Amygdala (tissue), 56 donors: Measurements from ENCODE around the gene CCT3.
"Not testable (repeated sequence)": the region's sequence is repeated elsewhere in the genome, so short reads cannot be mapped to it uniquely, and the experiment has no call there.

Source experiments
- DNase-seq, 56 donors: peaks; one replicate each; lab custom pipeline; 2025; lab: John Stamatoyannopoulos, UW

The CCT3 gene

DNA sequence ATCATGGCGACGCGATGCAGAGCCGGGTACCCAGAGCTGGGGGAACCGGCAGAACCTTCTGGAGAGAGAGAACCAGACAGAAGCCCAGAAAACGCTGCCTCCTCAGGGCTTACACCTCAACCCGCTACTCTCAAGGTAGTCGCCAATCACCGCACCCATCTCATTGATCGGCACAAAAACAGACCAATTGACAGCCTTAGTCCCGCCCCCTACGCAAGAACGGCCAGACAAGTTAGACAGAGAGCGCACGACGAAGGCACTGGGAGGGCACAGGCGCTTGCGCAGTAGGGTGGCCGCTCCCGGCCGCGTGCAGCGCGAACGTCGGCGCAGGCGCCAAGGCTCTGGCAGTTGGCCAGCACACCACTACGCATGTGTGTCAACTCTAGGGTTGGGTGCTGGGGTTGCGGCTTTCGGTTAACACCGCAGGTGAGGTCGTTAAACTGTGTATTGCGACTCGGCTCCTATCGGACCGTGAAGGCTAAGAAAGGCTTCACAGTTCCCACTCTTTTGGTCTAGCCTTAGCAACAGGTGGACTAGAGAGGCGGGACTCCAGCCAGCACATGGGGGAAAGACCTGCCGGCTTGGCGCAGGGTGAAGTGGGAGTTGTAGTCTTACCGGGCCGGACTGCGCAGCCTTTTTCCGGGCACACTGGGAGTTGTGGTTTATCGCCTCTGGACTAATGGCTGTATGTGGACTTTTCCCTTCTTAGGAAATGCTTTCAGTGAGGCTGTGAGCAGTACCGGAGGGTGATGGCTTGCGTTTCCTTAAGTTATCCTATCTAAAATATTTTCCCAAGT, at the start of gene CCT3, which contains the start of gene TSACC:
CCT3 (minus strand) TSS at position 113 of the 797 bp plus-strand sequence; CDS start at position 5, 108 bp downstream.
TSACC (plus strand) TSS at position 347 of the 797 bp plus-strand sequence. CDS start 1,232 bp downstream, outside the sequence.
- peak; percentile 80 to 100 (median 98) for DNase-seq

DNA sequence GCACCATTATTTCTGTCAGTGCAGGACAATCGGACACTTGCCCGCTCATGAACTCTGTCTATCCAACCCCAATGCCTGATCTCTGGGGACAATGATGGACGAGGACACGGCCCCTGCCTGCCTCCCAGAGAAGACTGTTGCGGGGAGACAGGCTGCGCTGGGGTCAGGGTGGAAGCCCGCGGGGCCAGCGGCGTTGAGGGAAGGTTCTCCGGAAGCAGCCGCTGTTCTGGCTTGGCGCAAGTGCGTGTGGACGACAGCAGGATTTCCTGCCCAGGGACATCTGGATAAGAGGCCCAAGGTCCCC, 49.7 kb upstream of the CCT3 start:
- peak in 2 of 56 donors; percentile 66 to 72 for DNase-seq

GRCh38 chr1:156386949-156387869, 49.1 kb upstream of the CCT3 start:
- DNase-seq, result no peak

- no peak for DNase-seq
Observed at GRCh38 chr1:156386134-156386901, 48.2 kb upstream of the CCT3 start.

DNA sequence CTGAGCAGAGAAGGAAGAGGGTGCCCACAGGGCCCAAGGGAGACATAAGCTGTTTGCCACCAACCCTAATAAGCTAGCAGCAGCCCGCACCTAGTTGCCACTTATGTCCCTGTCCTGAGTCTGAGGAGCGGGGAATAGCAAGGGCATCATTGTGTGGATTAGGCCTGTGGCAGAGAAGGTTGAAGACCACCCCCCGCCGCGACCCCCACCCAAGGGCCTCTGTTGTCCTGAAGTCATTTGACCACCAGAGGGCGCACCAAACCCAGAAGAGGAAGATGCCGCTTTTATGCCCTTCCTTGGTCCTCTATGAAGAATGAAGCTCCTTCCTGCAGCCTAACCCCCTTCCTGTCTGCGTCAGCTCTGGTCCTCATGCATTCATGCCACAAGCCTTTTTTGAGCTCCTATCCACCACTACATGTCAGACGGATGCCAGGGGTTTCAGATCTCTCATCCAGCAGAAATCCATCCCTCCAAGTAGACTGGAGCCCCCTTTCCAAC, 47.5 kb upstream of the CCT3 start:
- peak in 53 of 56 donors; percentile 27 to 90 (median 61) for DNase-seq

GRCh38 chr1:156384658-156385057, 46.6 kb upstream of the CCT3 start:
- no peak for DNase-seq

DNA sequence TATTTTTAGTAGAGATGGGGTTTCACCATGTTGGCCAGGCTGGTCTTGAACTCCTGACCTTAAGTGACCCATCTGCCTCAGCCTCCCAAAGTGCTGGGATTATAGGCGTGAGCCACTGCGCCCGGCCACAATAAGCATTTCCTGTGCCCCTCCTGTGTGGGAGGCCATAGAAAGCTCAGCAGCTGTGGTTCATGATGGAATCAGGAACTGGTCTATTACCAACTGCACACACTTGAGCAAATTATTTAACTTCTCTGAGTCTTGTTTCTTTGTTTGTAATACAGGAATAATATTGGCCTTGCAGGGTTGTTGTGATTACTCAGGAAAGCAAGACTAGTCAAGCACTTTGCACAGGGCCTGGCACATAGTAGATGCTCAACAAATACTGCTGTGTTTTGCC, 45.9 kb upstream of the CCT3 start:
- no peak for DNase-seq

DNA sequence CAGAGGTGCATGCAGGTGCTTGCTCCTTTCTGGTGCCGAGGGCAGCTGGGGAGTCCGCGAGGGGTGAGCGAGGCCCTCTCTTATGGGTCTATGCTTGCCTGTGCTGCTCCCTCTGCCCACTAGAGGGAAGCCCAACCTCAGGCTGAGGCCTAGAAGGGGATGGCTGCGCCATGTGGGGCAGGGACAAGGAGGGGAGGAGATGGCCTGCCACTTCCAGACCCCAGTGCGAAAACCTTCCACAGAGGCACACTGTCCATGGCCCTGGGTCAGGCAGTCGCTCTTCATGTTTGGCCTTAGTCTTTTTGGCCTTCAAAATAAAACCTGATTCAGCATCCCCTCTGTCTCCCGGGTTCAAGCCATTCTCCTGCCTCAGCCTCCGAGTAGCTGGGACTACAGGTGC, 44.9 kb upstream of the CCT3 start:
- peak in 51 of 56 donors; percentile 24 to 80 (median 57) for DNase-seq

- no peak for DNase-seq
Observed at GRCh38 chr1:156382561-156382960, 44.5 kb upstream of the CCT3 start.

DNA sequence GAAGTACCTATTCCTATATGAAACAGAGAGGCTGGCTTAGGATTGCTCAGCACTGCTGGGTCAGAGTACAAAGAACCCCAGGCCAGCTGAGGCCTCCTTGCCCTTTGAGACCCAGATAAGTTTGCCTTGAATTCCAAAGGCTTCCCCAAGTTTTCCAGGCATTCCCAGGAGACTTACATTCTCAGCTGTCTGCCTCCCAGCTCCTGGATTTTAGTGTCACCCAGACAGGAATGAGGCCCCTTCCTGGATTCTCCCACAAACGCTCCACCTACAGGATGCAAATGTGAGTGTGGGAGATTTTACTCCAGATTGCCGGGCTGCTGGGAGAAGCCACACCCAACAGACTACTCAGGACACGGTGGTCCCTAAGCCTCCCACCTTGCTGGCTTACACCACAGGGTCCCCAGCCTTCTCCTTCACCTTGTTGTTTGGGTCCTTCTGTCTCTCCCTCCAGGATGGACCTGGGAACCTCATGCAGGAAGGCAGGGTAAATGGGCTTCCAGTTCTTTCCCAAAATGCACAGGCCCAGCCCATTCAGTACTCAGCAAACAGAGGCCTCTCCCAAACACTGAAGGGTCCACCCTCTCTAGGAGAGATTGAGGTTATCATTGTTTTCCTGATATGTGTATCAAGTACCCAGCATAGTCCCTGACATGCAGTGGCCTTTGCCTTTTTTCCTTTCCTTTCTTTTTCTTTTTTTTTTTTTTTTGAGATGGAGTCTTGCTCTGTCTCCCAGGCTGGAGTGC, 41.5 kb upstream of the CCT3 start:
- no peak for DNase-seq

- no peak for DNase-seq
Observed at GRCh38 chr1:156378557-156378956, 40.5 kb upstream of the CCT3 start.

GRCh38 chr1:156376958-156377919, 39.1 kb upstream of the CCT3 start:
- no peak for DNase-seq

DNA sequence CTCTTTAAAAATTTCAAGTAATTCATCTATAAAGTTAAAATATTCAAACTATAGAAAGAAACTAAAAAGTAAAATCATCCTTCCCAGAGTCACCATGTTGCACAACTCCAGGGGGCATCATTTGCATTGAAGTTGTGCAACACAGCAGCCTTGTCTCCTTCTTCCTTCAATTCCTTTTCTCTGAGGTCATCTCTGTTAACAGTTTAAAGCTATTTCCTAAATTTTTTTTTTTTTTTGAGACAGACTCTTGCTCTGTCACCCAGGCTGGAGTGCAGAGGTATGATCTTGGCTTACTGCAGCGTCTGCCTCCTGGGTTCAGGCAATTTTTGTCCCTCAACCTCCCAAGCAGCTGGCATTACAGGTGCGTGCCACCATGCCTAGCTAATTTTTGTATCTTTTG, 38.1 kb upstream of the CCT3 start:
- no peak for DNase-seq

GRCh38 chr1:156373546-156373945, 35.5 kb upstream of the CCT3 start:
- DNase-seq, result no peak

GRCh38 chr1:156372876-156373275, 34.8 kb upstream of the CCT3 start:
- no peak for DNase-seq

DNA sequence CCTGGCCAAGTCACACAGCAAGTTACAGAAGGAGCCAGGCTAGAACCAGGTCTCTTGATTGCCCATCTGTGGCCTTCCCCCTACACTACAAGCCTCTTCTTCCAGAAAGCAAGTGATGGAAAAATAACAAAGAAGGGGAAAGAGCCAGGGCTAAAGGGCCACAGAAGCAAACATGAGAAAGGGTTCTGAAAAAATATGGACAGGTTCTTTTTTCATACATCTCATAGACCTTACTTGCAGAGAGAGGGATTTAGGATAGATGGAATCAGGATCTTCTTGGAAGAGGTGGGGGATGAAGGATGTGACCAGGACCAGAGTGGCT, 34.1 kb upstream of the CCT3 start:
- no peak for DNase-seq

DNA sequence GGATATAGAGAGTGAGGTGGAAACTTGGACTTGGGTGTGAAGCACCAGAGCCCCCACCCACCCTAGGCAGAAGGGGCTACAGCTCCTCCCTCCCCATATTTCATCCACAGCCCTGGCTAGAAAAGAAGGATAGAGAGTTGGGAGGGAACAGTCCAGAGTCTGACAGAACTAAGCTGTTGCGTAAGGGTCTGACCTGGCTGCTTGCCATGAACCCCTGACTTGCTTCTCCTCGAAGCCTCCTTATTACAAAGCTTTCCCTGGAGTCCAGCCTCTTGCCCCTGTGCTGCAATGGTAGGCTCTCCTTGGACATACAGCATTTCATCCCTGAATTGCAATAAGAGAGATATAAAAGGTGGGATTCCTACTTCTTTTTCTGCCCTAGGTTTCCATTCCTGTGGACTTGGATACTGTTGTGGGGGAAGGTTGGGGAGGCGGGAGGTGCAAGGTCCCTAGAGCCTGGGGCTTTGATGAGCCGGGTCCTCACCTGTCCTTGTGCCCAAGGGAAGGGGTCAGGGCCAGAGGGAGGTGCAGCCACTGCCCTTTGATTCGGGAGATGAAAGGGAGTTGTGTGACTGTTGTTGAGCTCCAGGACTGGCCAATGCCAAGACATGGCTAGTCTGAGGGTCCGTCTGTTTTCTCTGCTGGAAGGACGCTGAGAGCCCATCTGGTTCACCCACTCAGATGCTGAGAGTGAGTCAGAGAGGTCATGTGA, 33.6 kb upstream of the CCT3 start:
- DNase-seq, result peak in 3 of 56 donors; percentile 12 to 20 (median 14)

DNA sequence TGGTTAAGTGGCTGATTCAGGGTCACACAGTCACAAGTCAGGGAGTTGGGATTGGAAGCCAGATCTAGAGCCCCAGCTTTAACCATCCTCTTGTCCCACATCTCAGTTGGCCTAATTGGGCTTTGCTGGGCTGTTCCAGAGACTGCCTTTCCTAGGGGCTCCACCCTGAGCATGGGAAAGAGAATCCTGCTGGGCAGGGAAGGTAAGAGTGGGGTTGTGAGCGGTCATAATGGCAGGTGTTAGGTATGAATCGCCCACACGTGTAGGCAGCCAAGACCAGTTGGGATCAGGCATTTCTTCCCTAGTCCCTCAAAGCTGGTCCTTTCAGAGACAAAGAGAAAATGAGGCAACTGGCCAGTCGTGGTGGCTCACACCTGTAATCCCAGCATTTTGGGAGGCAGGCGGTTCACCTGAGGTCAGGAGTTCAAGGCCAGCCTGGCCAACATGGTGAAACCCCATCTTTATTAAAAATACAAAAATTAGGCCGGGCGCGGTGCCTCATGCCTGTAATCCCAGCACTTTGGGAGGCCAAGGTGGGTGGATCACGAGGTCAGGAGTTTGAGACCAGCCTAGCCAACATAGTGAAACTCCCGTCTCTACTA, 31.7 kb upstream of the CCT3 start:
- not testable (repeated sequence) for DNase-seq
